ENCODE measurements around the gene C2orf66. TPM values are rescaled to one million over a fixed set of nuclear protein-coding genes. Genes with fewer than 3 reads are reported as not detected.

C2orf66 gene
- total and polyA plus RNA-seq, 2 of the 13 experiments (the other 11 are each of a cell fraction or from before 2014, with no cell fraction given): 0.05 TPM; not detected in 1

DNA sequence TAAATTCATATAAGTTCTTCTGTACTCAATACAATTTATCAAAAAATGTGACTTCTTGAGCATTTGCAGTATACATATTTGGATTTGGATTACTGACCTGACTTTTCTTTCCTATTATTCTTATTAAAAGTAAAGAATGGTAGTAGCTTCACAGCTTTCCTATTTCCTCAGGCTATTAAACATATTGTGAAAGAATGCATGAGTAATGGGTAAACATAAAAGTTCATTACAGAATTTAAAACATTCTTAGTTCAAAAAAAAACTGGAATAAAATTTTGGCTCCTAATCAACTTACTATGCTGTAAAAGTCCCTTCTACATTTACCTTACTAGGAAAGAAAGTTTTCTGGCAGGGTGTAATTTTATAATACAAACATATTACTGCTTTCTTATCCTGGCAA is 27.3 kb upstream of the C2orf66 start:
- Histone ChIP-seq H3K79me2 (ENCODE audit: insufficient read depth, low read length) (no peaks in the 10 kb centered on the region), H3K9ac (ENCODE audit: insufficient read depth, low read depth, low read length) (no peak overlapping the region), H4K20me1 (ENCODE audit: insufficient read depth, low read length) (no peaks in the 10 kb centered on the region), H3K4me3 (replicated peaks in 1 of 3; ENCODE audit: insufficient read depth in 1 of 3, low read depth in 2 of 3, low read length in 3 of 3) (no peak overlapping the region), H3K9me3 (ENCODE audit: low read length) (no peaks in the 10 kb centered on the region), H3K27me3 (ENCODE audit: control insufficient read depth in 1 of 2, insufficient read depth in 2 of 2, low read length in 2 of 2) (no peaks in the 10 kb centered on the region), H3K4me2 (ENCODE audit: low read depth, low read length) (no peak overlapping the region), H3K27ac (ENCODE audit: extremely low read length, insufficient read depth, low read length) (no peak overlapping the region), H3K36me3 (replicated peaks in 1 of 2; ENCODE audit: control insufficient read depth in 1 of 2, insufficient read depth in 2 of 2, low read length in 2 of 2) (peaks cover 4 to 11% of the 10 kb centered on the region in 2 experiments; a peak in 2 of 5 replicates), H3K4me1 (ENCODE audit: insufficient read depth, low read length) (no peaks in the 10 kb centered on the region), H2AFZ (ENCODE audit: low read length) (no peak overlapping the region)
- TF ChIP-seq TEAD2 (CRISPR knock-in tag; IDR thresholded peaks at IDR 0.05): no peak
- TF ChIP-seq ZNF143 (CRISPR knock-in tag; IDR thresholded peaks at IDR 0.05): no peak
- TF ChIP-seq ZNF17 (CRISPR knock-in tag; IDR thresholded peaks at IDR 0.05): no peak
- no peak for TF ChIP-seq GFI1 (CRISPR knock-in tag; IDR thresholded peaks at IDR 0.05; ENCODE audit: borderline replicate concordance)
- TF ChIP-seq, protein P1, sequence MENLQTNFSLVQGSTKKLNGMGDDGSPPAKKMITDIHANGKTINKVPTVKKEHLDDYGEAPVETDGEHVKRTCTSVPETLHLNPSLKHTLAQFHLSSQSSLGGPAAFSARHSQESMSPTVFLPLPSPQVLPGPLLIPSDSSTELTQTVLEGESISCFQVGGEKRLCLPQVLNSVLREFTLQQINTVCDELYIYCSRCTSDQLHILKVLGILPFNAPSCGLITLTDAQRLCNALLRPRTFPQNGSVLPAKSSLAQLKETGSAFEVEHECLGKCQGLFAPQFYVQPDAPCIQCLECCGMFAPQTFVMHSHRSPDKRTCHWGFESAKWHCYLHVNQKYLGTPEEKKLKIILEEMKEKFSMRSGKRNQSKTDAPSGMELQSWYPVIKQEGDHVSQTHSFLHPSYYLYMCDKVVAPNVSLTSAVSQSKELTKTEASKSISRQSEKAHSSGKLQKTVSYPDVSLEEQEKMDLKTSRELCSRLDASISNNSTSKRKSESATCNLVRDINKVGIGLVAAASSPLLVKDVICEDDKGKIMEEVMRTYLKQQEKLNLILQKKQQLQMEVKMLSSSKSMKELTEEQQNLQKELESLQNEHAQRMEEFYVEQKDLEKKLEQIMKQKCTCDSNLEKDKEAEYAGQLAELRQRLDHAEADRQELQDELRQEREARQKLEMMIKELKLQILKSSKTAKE (CRISPR knock-in tag; IDR thresholded peaks at IDR 0.05; ENCODE audit: borderline replicate concordance): no peak
- no peak for TF ChIP-seq ZFP41 (CRISPR knock-in tag; IDR thresholded peaks at IDR 0.05; ENCODE audit: borderline replicate concordance)
- no peak for TF ChIP-seq ZC3H13 (CRISPR knock-in tag; IDR thresholded peaks at IDR 0.05)
- TF ChIP-seq FOXJ3 (CRISPR knock-in tag; IDR thresholded peaks at IDR 0.05; ENCODE audit: borderline replicate concordance): no peak
- TF ChIP-seq, protein P2, sequence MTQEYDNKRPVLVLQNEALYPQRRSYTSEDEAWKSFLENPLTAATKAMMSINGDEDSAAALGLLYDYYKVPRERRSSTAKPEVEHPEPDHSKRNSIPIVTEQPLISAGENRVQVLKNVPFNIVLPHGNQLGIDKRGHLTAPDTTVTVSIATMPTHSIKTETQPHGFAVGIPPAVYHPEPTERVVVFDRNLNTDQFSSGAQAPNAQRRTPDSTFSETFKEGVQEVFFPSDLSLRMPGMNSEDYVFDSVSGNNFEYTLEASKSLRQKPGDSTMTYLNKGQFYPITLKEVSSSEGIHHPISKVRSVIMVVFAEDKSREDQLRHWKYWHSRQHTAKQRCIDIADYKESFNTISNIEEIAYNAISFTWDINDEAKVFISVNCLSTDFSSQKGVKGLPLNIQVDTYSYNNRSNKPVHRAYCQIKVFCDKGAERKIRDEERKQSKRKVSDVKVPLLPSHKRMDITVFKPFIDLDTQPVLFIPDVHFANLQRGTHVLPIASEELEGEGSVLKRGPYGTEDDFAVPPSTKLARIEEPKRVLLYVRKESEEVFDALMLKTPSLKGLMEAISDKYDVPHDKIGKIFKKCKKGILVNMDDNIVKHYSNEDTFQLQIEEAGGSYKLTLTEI (CRISPR knock-in tag; conservative IDR thresholded peaks at IDR 0.05): no peak
- no peak for TF ChIP-seq SOX13 (IDR thresholded peaks at IDR 0.05)
- TF ChIP-seq SOX13 (CRISPR knock-in tag; conservative IDR thresholded peaks at IDR 0.05 in 1 of 2, IDR thresholded peaks at IDR 0.05 in 1 of 2): no peak
- no peak for TF ChIP-seq NFIB (CRISPR knock-in tag; IDR thresholded peaks at IDR 0.05; ENCODE audit: borderline replicate concordance)
- TF ChIP-seq ZNF773 (CRISPR knock-in tag; IDR thresholded peaks at IDR 0.05; ENCODE audit: borderline replicate concordance): no peak
- no peak for TF ChIP-seq ZNF580 (CRISPR knock-in tag; IDR thresholded peaks at IDR 0.05; ENCODE audit: borderline replicate concordance, low read depth)
- TF ChIP-seq MEIS1 (CRISPR knock-in tag; IDR thresholded peaks at IDR 0.05; ENCODE audit: borderline replicate concordance): no peak
- in situ Hi-C loops (cut with HindIII; ENCODE audit: extremely low pct_ligation_motif_present, low pct_unique_long_range_greater_than_20kb): no loop called here
- intact Hi-C loops (cut with micrococcal nuclease; ENCODE audit: unreplicated experiment): no loop called here
- CTCF ChIA-PET (ENCODE audit: low intra/inter-chr PET ratio, low total read pairs): no interaction called here
- no TSS peak for BruUV-seq (replicated peaks)
- ATAC-seq: no peak
- POLR2A ChIA-PET: no interaction called here
- DNase-seq (ENCODE audit: low spot score): no peak
- no peak for FAIRE-seq

All from HepG2 (cell line).